H1 (cell line): Measurements from ENCODE around the gene COL5A1. TPM values are rescaled to one million over a fixed set of nuclear protein-coding genes. Genes with fewer than 3 reads are reported as not detected.

Experiments used
- ATF2 ChIP-seq: IDR thresholded peaks from 2 replicates; pipeline ENCODE4 v1.6.1; 2012; ENCODE audit warnings: low read length, inconsistent platforms
- GABPA ChIP-seq: IDR thresholded peaks from 2 replicates; pipeline ENCODE4 v1.6.1; 2011; ENCODE audit warnings: mild to moderate bottlenecking, low read length, moderate library complexity, borderline replicate concordance; ENCODE audit not compliant: insufficient read depth
- MAFK ChIP-seq: IDR thresholded peaks from 2 replicates; pipeline ENCODE4 v1.6.1; 2012; ENCODE audit warnings: low read depth, mild to moderate bottlenecking, improper control_type of control experiment, low read length
- POLR2A ChIP-seq, 2 experiments: IDR thresholded peaks; 1 replicate in 1 of 2; 2 replicates in 1 of 2; pipeline ENCODE4 v1.6.1; 2011; ENCODE audit warnings: low read depth in 2 of 2, low read length in 2 of 2, mild to moderate bottlenecking in 2 of 2; ENCODE audit errors: control extremely low read depth in 1 of 2
- YY1 ChIP-seq: IDR thresholded peaks from 2 replicates; pipeline ENCODE4 v1.6.1; 2011; ENCODE audit warnings: low read depth, mild to moderate bottlenecking, low read length
- polyA plus RNA-seq, 7 experiments: library from polyadenylated mRNA; depleted of rRNA in 3 of 7; stranded (reverse) in 5 of 7; unstranded in 2 of 7; fragments of >200 nt in 5 of 7; fragments of 200-250 nt in 2 of 7; gene quantifications; 1 replicate in 5 of 7; 2 replicates in 1 of 7; 4 replicates in 1 of 7; pipeline versions ENCODE4 v1.2.1 to v1.2.3, GENCODE V29; 2011 to 2013; ENCODE audit warnings: missing spikeins in 2 of 7, mixed read lengths in 2 of 7
- total RNA-seq: library from RNA; stranded (reverse); fragmentation: NEBNext Ultra II Directional; extraction: Animal tissue kit (Norgen Biotek cat#: 25700); gene quantifications from 2 replicates; pipeline ENCODE4 v1.2.1, GENCODE V29; 2021
- TF ChIP-seq, protein P1 (sequence below): IDR thresholded peaks from 2 replicates; pipeline ENCODE4 v1.6.1; 2011; ENCODE audit warnings: low read depth, mild to moderate bottlenecking, low read length; ENCODE audit not compliant: insufficient read depth
- TF ChIP-seq, protein P2 (sequence below): IDR thresholded peaks from 2 replicates; pipeline ENCODE4 v1.6.1; 2012; ENCODE audit warnings: inconsistent platforms

Gene COL5A1
- total and polyA plus RNA-seq, 2 of the 8 experiments (the other 6 are each of a cell fraction or from before 2014, with no cell fraction given) = 3.8 to 12.0 TPM

- TF ChIP-seq GABPA (peak; percentile 68; the same call in 1 of the 2 replicates), MAFK (no peak), POLR2A (IDR thresholded peaks at IDR 0.05; ENCODE audit: control extremely low read depth in 1 of 2, low read depth in 2 of 2, low read length in 2 of 2) (no peak), ATF2 (no peak), YY1 (0 out of 2 replicates have a peak, but pooled peaks have one; percentile 28)
- TF ChIP-seq, protein P1, sequence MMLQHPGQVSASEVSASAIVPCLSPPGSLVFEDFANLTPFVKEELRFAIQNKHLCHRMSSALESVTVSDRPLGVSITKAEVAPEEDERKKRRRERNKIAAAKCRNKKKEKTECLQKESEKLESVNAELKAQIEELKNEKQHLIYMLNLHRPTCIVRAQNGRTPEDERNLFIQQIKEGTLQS = 0 out of 2 replicates have a peak, but pooled peaks have one; percentile 39
- TF ChIP-seq, protein P2, sequence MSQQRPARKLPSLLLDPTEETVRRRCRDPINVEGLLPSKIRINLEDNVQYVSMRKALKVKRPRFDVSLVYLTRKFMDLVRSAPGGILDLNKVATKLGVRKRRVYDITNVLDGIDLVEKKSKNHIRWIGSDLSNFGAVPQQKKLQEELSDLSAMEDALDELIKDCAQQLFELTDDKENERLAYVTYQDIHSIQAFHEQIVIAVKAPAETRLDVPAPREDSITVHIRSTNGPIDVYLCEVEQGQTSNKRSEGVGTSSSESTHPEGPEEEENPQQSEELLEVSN = no peak
Measured at GRCh38 chr9:134698587-134699342, 57.2 kb downstream of the COL5A1 start (continued).
